HepG2 (cell line): ENCODE results near the gene RPS6KC1. TPM values are rescaled to one million over a fixed set of nuclear protein-coding genes. Genes with fewer than 3 reads are reported as not detected.

Experiments used
- ATAC-seq: fragments of 200-7000 bp; cut with Tn5 transposase; 3 replicates; pipeline ENCODE4 v1.9.1; 2020; ENCODE audit warnings: mild to moderate bottlenecking, moderate library complexity
- Bru-seq: library from RNA; stranded (reverse); fragments of 400-500 nt; gene quantifications from one replicate; lab custom pipeline; 2021; lab: Mats Ljungman, UMichigan
- BruChase-seq, 2 experiments: library from RNA; stranded (reverse); fragments of 400-500 nt; gene quantifications; one replicate each; lab custom pipeline; 2021; lab: Mats Ljungman, UMichigan
- BruUV-seq: library from RNA; stranded (reverse); fragments of 400-500 nt; replicated peaks from 2 replicates; lab custom pipeline; 2021; lab: Mats Ljungman, UMichigan
- CTCF ChIA-PET: fragments of 300-600 bp; formaldehyde crosslinking; extraction: SDS; loops from one replicate; lab custom pipeline; 2021; ENCODE audit warnings: low total read pairs, inconsistent platforms, low intra/inter-chr PET ratio; lab: Yijun Ruan, JAX
- POLR2A ChIA-PET: fragments of 350-600 bp; sonication (Branson Sonifier 250); formaldehyde crosslinking; loops from one replicate; lab custom pipeline; 2020; ENCODE audit warnings: antibody characterized with exemption, inconsistent platforms; lab: Yijun Ruan, JAX
- DNase-seq: peaks from one replicate; pipeline ENCODE4 v3.0.0-alpha.2; 2015; ENCODE audit warnings: low spot score
- FAIRE-seq: peaks from 3 replicates; lab custom pipeline; 2011; peaks lifted over from hg19 to GRCh38; lab: Jason Lieb, UNC
- H2AFZ ChIP-seq: one replicate; pipeline ENCODE4 v1.6.1; 2011; ENCODE audit warnings: low read length, inconsistent platforms
- H3K27ac ChIP-seq: fragments of 300-600 bp; 3 replicates; pipeline ENCODE4 v1.8.0; 2011; ENCODE audit warnings: mixed run types, mild to moderate bottlenecking, mixed read lengths, low read length, inconsistent platforms; ENCODE audit not compliant: insufficient read depth; ENCODE audit errors: extremely low read length
- H3K27me3 ChIP-seq, 2 experiments: fragments of 200-600 bp in 1 of 2; 2 replicates in 1 of 2; 3 replicates in 1 of 2; pipeline versions ENCODE4 v1.6.0 to v1.8.0; 2011; ENCODE audit warnings: low read length in 2 of 2, mild to moderate bottlenecking in 2 of 2, moderate library complexity in 2 of 2, inconsistent platforms in 1 of 2; ENCODE audit not compliant: insufficient read depth in 2 of 2, control insufficient read depth in 1 of 2
- H3K36me3 ChIP-seq, 2 experiments: fragments of 200-600 bp in 1 of 2; replicated peaks in 1 of 2; 2 replicates in 1 of 2; 3 replicates in 1 of 2; pipeline versions ENCODE4 v1.5.1 to v1.8.0; 2011; ENCODE audit warnings: low read length in 2 of 2, inconsistent platforms in 1 of 2; ENCODE audit not compliant: insufficient read depth in 2 of 2, control insufficient read depth in 1 of 2
- H3K4me1 ChIP-seq: 2 replicates; pipeline ENCODE4 v1.5.1; 2012; ENCODE audit warnings: low read length, inconsistent platforms; ENCODE audit not compliant: insufficient read depth
- H3K4me2 ChIP-seq: 2 replicates; pipeline ENCODE4 v1.6.0; 2011; ENCODE audit warnings: low read depth, low read length, inconsistent platforms
- H3K4me3 ChIP-seq, 3 experiments: fragments of 200-600 bp in 1 of 3; sonication (generic), shearing (Covaris generic) in 1 of 3; replicated peaks in 1 of 3; 2 replicates each; pipeline ENCODE4 v1.5.1; 2011 to 2016; ENCODE audit warnings: low read length in 3 of 3, inconsistent platforms in 2 of 3, low read depth in 2 of 3, mild to moderate bottlenecking in 2 of 3, control low read depth in 1 of 3, mixed read lengths in 1 of 3; ENCODE audit not compliant: insufficient read depth in 1 of 3
- H3K79me2 ChIP-seq: one replicate; pipeline ENCODE4 v1.6.1; 2011; ENCODE audit warnings: low read length, inconsistent platforms; ENCODE audit not compliant: insufficient read depth
- H3K9ac ChIP-seq: 2 replicates; pipeline ENCODE4 v1.6.0; 2011; ENCODE audit warnings: mild to moderate bottlenecking, low read depth, low read length, inconsistent platforms; ENCODE audit not compliant: insufficient read depth
- H3K9me3 ChIP-seq: 2 replicates; pipeline ENCODE4 v1.5.1; 2012; ENCODE audit warnings: mild to moderate bottlenecking, low read length
- H4K20me1 ChIP-seq: 2 replicates; pipeline ENCODE4 v1.6.0; 2011; ENCODE audit warnings: inconsistent platforms, mild to moderate bottlenecking, low read length, moderate library complexity; ENCODE audit not compliant: insufficient read depth
- ELF1 ChIP-seq: sonication (generic); formaldehyde crosslinking; IDR thresholded peaks from 2 replicates; pipeline ENCODE4 v1.4.0; 2020; ENCODE audit warnings: missing genetic modification reagents
- NFAT5 ChIP-seq: sonication (generic); formaldehyde crosslinking; IDR thresholded peaks from 2 replicates; pipeline ENCODE4 v1.4.0; 2020; ENCODE audit warnings: missing genetic modification reagents
- PCBP1 ChIP-seq: fragments of 200-400 bp; formaldehyde crosslinking; IDR thresholded peaks from 2 replicates; pipeline ENCODE4 v1.6.1; 2017; ENCODE audit warnings: mild to moderate bottlenecking, low read depth, low read length, borderline replicate concordance
- SP2 ChIP-seq: sonication (generic); formaldehyde crosslinking; IDR thresholded peaks from 2 replicates; pipeline ENCODE4 v1.5.1; 2020; ENCODE audit warnings: mild to moderate bottlenecking, missing genetic modification reagents
- ZBTB49 ChIP-seq: sonication (generic); formaldehyde crosslinking; IDR thresholded peaks from 2 replicates; pipeline ENCODE4 v1.4.0; 2020; ENCODE audit warnings: missing genetic modification reagents, borderline replicate concordance
- ZNF20 ChIP-seq: sonication (generic); formaldehyde crosslinking; IDR thresholded peaks from 2 replicates; pipeline ENCODE4 v1.4.0; 2020; ENCODE audit warnings: mild to moderate bottlenecking, moderate library complexity, missing genetic modification reagents
- ZNF670 ChIP-seq: sonication (generic); formaldehyde crosslinking; IDR thresholded peaks from 2 replicates; pipeline ENCODE4 v1.8.0; 2022; ENCODE audit warnings: mild to moderate bottlenecking, missing genetic modification reagents, borderline replicate concordance
- ZNF703 ChIP-seq: sonication (generic); formaldehyde crosslinking; IDR thresholded peaks from 2 replicates; pipeline ENCODE4 v1.5.1; 2020; ENCODE audit warnings: missing genetic modification reagents, mild to moderate bottlenecking, moderate library complexity, borderline replicate concordance
- WGBS: methylation state at CpG from one replicate; pipeline ENCODE4 v1.1.6; 2017; ENCODE audit warnings: low lambda C conversion rate; 5-methylcytosine and 5-hydroxymethylcytosine counted together
- in situ Hi-C: cut with HindIII; loops from 2 replicates; pipeline ENCODE4 v1.10.0; 2017; ENCODE audit warnings: low pct_unique_long_range_greater_than_20kb; ENCODE audit not compliant: extremely low pct_ligation_motif_present
- intact Hi-C: fragments of 100-400 bp; cut with micrococcal nuclease; formaldehyde crosslinking; loops from one replicate; pipeline ENCODE4 v1.10.0; 2022; ENCODE audit not compliant: unreplicated experiment
- long read RNA-seq, 2 experiments: library from RNA in 1 of 2; library from polyadenylated mRNA in 1 of 2; stranded (forward) in 1 of 2; unstranded in 1 of 2; transcript quantifications; one replicate each; pipeline ENCODE4 v2.0.0, GENCODE V29; 2019 to 2022
- polyA minus RNA-seq, 3 experiments: library from RNA; depleted of rRNA, polyadenylated mRNA; stranded (reverse); fragments of >200 nt; gene quantifications; 2 replicates each; pipeline ENCODE4 v1.2.3, GENCODE V29; 2011; ENCODE audit warnings: low replicate concordance in 1 of 3
- polyA plus RNA-seq, 8 experiments: library from polyadenylated mRNA; depleted of rRNA in 3 of 8; stranded (reverse) in 7 of 8; unstranded in 1 of 8; fragments of >200 nt; fragmentation: Illumina TruSeq in 4 of 8; extraction: Trizol in 4 of 8; gene quantifications; 2 replicates each; pipeline versions ENCODE4 v1.2.1 to v1.2.3, GENCODE V29; 2011 to 2016; ENCODE audit warnings: low read depth in 4 of 8, missing spikeins in 1 of 8, mixed read lengths in 1 of 8; ENCODE audit not compliant: insufficient read depth in 1 of 8
- total RNA-seq, 5 experiments: library from RNA; depleted of rRNA; stranded (reverse); fragments of >200 nt; fragmentation: Illumina TruSeq; extraction: Trizol; gene quantifications; 2 replicates each; pipeline ENCODE4 v1.2.3, GENCODE V29; 2016; ENCODE audit warnings: low read depth in 1 of 5

RPS6KC1 gene
- 25.2 and 30.6 TPM in 2 replicates for total RNA-seq (2016; rRNA removed; fragmentation: Illumina TruSeq; extraction: Trizol)
- 39.4 and 53.1 TPM in 2 replicates for total RNA-seq (2016; cell fraction: cytosol; rRNA removed; fragmentation: Illumina TruSeq; extraction: Trizol; ENCODE audit: low read depth)
- 24.8 and 28.9 TPM in 2 replicates for total RNA-seq (2016; cell fraction: insoluble cytoplasmic fraction; rRNA removed; fragmentation: Illumina TruSeq; extraction: Trizol)
- total RNA-seq (2016; cell fraction: membrane; rRNA removed; fragmentation: Illumina TruSeq; extraction: Trizol): 18.5 and 21.9 TPM in 2 replicates
- 38.8 TPM in 2 replicates for total RNA-seq (2016; cell fraction: nucleus; rRNA removed; fragmentation: Illumina TruSeq; extraction: Trizol)
- 11.0 and 11.9 TPM in 2 replicates for polyA plus RNA-seq (2011; rRNA removed)
- 3.5 and 6.8 TPM in 2 replicates for polyA plus RNA-seq (2011; cell fraction: cytosol; rRNA removed)
- 15.1 and 26.2 TPM in 2 replicates for polyA plus RNA-seq (2011; cell fraction: nucleus; rRNA removed)
- polyA plus RNA-seq (2012): 10.2 and 11.2 TPM in 2 replicates
- polyA plus RNA-seq (2016; cell fraction: cytosol; fragmentation: Illumina TruSeq; extraction: Trizol; ENCODE audit: low read depth): 1.5 and 1.6 TPM in 2 replicates
- polyA plus RNA-seq (2016; cell fraction: insoluble cytoplasmic fraction; fragmentation: Illumina TruSeq; extraction: Trizol; ENCODE audit: low read depth): 18.1 and 19.9 TPM in 2 replicates
- polyA plus RNA-seq (2016; cell fraction: membrane; fragmentation: Illumina TruSeq; extraction: Trizol; ENCODE audit: low read depth): 5.5 and 6.1 TPM in 2 replicates
- polyA plus RNA-seq (2016; cell fraction: nucleus; fragmentation: Illumina TruSeq; extraction: Trizol; ENCODE audit: insufficient read depth, low read depth): 17.8 and 19.0 TPM in 2 replicates
- polyA minus RNA-seq (2011; rRNA and poly(A)+ RNA removed; ENCODE audit: low replicate concordance): 9.5 TPM in 2 replicates
- 10.9 and 15.5 TPM in 2 replicates for polyA minus RNA-seq (2011; cell fraction: cytosol; rRNA and poly(A)+ RNA removed)
- polyA minus RNA-seq (2011; cell fraction: nucleus; rRNA and poly(A)+ RNA removed): 102 and 106 TPM in 2 replicates
- Bru-seq, nascent RNA: percentile 80 among the genes with signal in this experiment
- percentile 76 among the genes with signal in this experiment for BruChase-seq, experiment 1, labeled RNA remaining after a 6-hour chase
- BruChase-seq, experiment 2, labeled RNA remaining after a 2-hour chase: percentile 81 among the genes with signal in this experiment
- long read RNA-seq, experiment 1, full-length matches to known transcripts: 2 of 5 reads
- long read RNA-seq, experiment 1, partial matches to known transcripts: 3 of 5 reads
- long read RNA-seq, experiment 1, other reads (novel, unspliced or antisense): 0 of 5 reads
- long read RNA-seq, experiment 2, full-length matches to known transcripts: 8 of 21 reads
- long read RNA-seq, experiment 2, partial matches to known transcripts: 7 of 21 reads
- long read RNA-seq, experiment 2, other reads (novel, unspliced or antisense): 6 of 21 reads

- Histone ChIP-seq H3K4me2 (peak within 1 kb of the TSS; percentile 75), H3K27ac (peak within 1 kb of the TSS; percentile 78), H3K4me3 (peak within 1 kb of the TSS; percentile 79 to 92 (median 80)), H3K79me2 (peaks cover 49% of the 10 kb centered on the region), H4K20me1 (no peaks in the 10 kb centered on the region), H2AFZ (peak within 1 kb of the TSS; percentile 67), H3K27me3 (no peaks in the 10 kb centered on the region), H3K9ac (peak within 1 kb of the TSS; percentile 72), H3K4me1 (peaks cover 50% of the 10 kb centered on the region), H3K36me3 (no peaks in the 10 kb centered on the region), H3K9me3 (no peaks in the 10 kb centered on the region)
- ChIA-PET POLR2A (interaction anchor here (1.0 to 1.4 kb wide), 3 partner anchors 15 to 36 kb away, joined by 3 to 6 read pairs (median 3); partner anchors contain the start of gene ANGEL2), CTCF (no interaction called here)
- DNase-seq (peak; percentile 77), FAIRE-seq (no peak), ATAC-seq (peak; percentile 99)
- no TSS peak for BruUV-seq
- intact Hi-C loops: loop anchor here (5.0 to 10.0 kb wide), 2 partner anchors 34 to 127 kb away; partner anchors contain the start of gene ANGEL2
- in situ Hi-C loops: no loop called here
- WGBS: 0% methylated on average over 3 of the region's 42 CpGs
- TF ChIP-seq ZNF20 (CRISPR knock-in tag): no peak
- TF ChIP-seq ZNF670 (CRISPR knock-in tag): no peak
- peak; percentile 57; the same call in 1 of the 2 replicates for TF ChIP-seq NFAT5 (CRISPR knock-in tag)
- no peak for TF ChIP-seq ZNF703 (CRISPR knock-in tag)
- no peak for TF ChIP-seq ZBTB49 (CRISPR knock-in tag)
- no peak for TF ChIP-seq PCBP1
- no peak; the same call in 1 of the 2 replicates for TF ChIP-seq SP2 (CRISPR knock-in tag)
- peak; percentile 71 for TF ChIP-seq ELF1 (CRISPR knock-in tag)
Measured at GRCh38 chr1:213051127-213051880, at the start of gene RPS6KC1. RPS6KC1 (plus strand) TSS chr1:213051241; CDS start chr1:213051405, 164 bp downstream.
